IMR-90 (cell line): ENCODE data around the gene MINK1. TPM values are rescaled to one million over a fixed set of nuclear protein-coding genes. Genes with fewer than 3 reads are reported as not detected.

Source experiments
- ATAC-seq: fragments of 200-7000 bp; cut with Tn5 transposase; 2 replicates; pipeline ENCODE4 v1.9.1; 2020; ENCODE audit warnings: low read depth, mild to moderate bottlenecking, moderate library complexity
- BruUV-seq: library from RNA; stranded (reverse); fragments of 400-500 nt; replicated peaks from 2 replicates; lab custom pipeline; 2021; lab: Mats Ljungman, UMichigan
- CTCF ChIA-PET: fragments of 300-600 bp; formaldehyde crosslinking; extraction: SDS; loops from one replicate; lab custom pipeline; 2021; ENCODE audit warnings: antibody characterized with exemption; lab: Yijun Ruan, JAX
- POLR2A ChIA-PET: fragments of 300-600 bp; sonication (Branson Sonifier 250); formaldehyde crosslinking; loops from one replicate; lab custom pipeline; 2022; ENCODE audit warnings: antibody characterized with exemption; ENCODE audit not compliant: unreplicated experiment; lab: Charles Lee
- DNase-seq: peaks from one replicate; pipeline ENCODE4 v3.0.0; 2013
- H2AFZ ChIP-seq: replicated peaks from 2 replicates; pipeline ENCODE3; 2013; ENCODE audit warnings: low read length, mild to moderate bottlenecking; ENCODE audit not compliant: poor library complexity
- H2AK5ac ChIP-seq: 2 replicates; pipeline ENCODE4 v1.6.1; 2013; ENCODE audit warnings: low read depth, low read length, inconsistent platforms
- H2AK9ac ChIP-seq: replicated peaks from 2 replicates; pipeline ENCODE3; 2013; ENCODE audit warnings: mild to moderate bottlenecking, low read depth, low read length, moderate library complexity; ENCODE audit not compliant: poor library complexity
- H2BK120ac ChIP-seq: 2 replicates; pipeline ENCODE4 v1.6.1; 2013; ENCODE audit warnings: low read depth, low read length, inconsistent platforms
- H2BK15ac ChIP-seq: 3 replicates; pipeline ENCODE4 v1.6.1; 2013; ENCODE audit warnings: low read depth, low read length, inconsistent platforms
- H2BK20ac ChIP-seq: 2 replicates; pipeline ENCODE4 v1.6.1; 2013; ENCODE audit warnings: low read depth, mild to moderate bottlenecking, inconsistent platforms, low read length, moderate library complexity
- H2BK5ac ChIP-seq: 2 replicates; pipeline ENCODE4 v1.6.1; 2013; ENCODE audit warnings: mild to moderate bottlenecking, low read depth, low read length, inconsistent platforms; ENCODE audit not compliant: poor library complexity, severe bottlenecking
- H3K14ac ChIP-seq: replicated peaks from 2 replicates; pipeline ENCODE4 v1.6.1; 2013; ENCODE audit warnings: low read depth, low read length, inconsistent platforms
- H3K18ac ChIP-seq: 2 replicates; pipeline ENCODE4 v1.6.1; 2013; ENCODE audit warnings: low read depth, low read length, control low read depth
- H3K23ac ChIP-seq: 2 replicates; pipeline ENCODE4 v1.6.1; 2013; ENCODE audit warnings: low read depth, low read length, inconsistent platforms
- H3K27ac ChIP-seq: 2 replicates; pipeline ENCODE4 v1.5.1; 2013; ENCODE audit warnings: mild to moderate bottlenecking, control low read depth, low read length; ENCODE audit not compliant: insufficient read depth
- H3K27me3 ChIP-seq: 2 replicates; pipeline ENCODE4 v1.6.1; 2013; ENCODE audit warnings: low read length; ENCODE audit not compliant: control insufficient read depth, insufficient read depth
- H3K36me3 ChIP-seq: 2 replicates; pipeline ENCODE4 v1.6.1; 2013; ENCODE audit warnings: low read length, mixed read lengths; ENCODE audit not compliant: control insufficient read depth, insufficient read depth
- H3K4ac ChIP-seq: 2 replicates; pipeline ENCODE4 v1.6.1; 2013; ENCODE audit warnings: low read depth, low read length, inconsistent platforms
- H3K4me1 ChIP-seq: 2 replicates; pipeline ENCODE4 v1.6.1; 2013; ENCODE audit warnings: low read length, mixed read lengths; ENCODE audit not compliant: control insufficient read depth, insufficient read depth
- H3K4me2 ChIP-seq: 2 replicates; pipeline ENCODE4 v1.6.1; 2013; ENCODE audit warnings: low read depth, mild to moderate bottlenecking, control low read depth, low read length, moderate library complexity
- H3K4me3 ChIP-seq: 2 replicates; pipeline ENCODE4 v1.5.1; 2013; ENCODE audit warnings: low read depth, mild to moderate bottlenecking, control low read depth, low read length, moderate library complexity; ENCODE audit not compliant: insufficient read depth
- H3K56ac ChIP-seq: 2 replicates; pipeline ENCODE4 v1.6.1; 2013; ENCODE audit warnings: low read length, inconsistent platforms; ENCODE audit not compliant: insufficient read depth; ENCODE audit errors: extremely low read depth
- H3K79me1 ChIP-seq, 2 experiments: 2 replicates each; pipeline ENCODE4 v1.6.1; 2013; ENCODE audit warnings: low read length in 2 of 2, inconsistent platforms in 1 of 2, low read depth in 1 of 2
- H3K9ac ChIP-seq: 2 replicates; pipeline ENCODE4 v1.6.1; 2013; ENCODE audit warnings: low read depth, low read length, control low read depth
- H3K9me1 ChIP-seq: 2 replicates; pipeline ENCODE4 v1.6.1; 2013; ENCODE audit warnings: low read length, inconsistent platforms; ENCODE audit not compliant: insufficient read depth
- H3K9me3 ChIP-seq: 2 replicates; pipeline ENCODE4 v1.6.1; 2013; ENCODE audit warnings: low read length; ENCODE audit not compliant: control insufficient read depth, insufficient read depth
- H4K20me1 ChIP-seq: 2 replicates; pipeline ENCODE4 v1.6.1; 2013; ENCODE audit warnings: low read length, inconsistent platforms; ENCODE audit not compliant: insufficient read depth
- H4K5ac ChIP-seq: 2 replicates; pipeline ENCODE4 v1.6.1; 2013; ENCODE audit warnings: mild to moderate bottlenecking, low read depth, low read length, control low read depth
- H4K8ac ChIP-seq, 2 experiments: 2 replicates each; pipeline ENCODE4 v1.6.1; 2013; ENCODE audit warnings: low read depth in 2 of 2, low read length in 2 of 2, control low read depth in 1 of 2, inconsistent platforms in 1 of 2
- H4K91ac ChIP-seq: 2 replicates; pipeline ENCODE4 v1.6.1; 2013; ENCODE audit warnings: low read depth, low read length, inconsistent platforms; ENCODE audit not compliant: insufficient read depth
- BHLHE40 ChIP-seq: fragments of 150-350 bp; IDR thresholded peaks from 2 replicates; pipeline ENCODE4 v1.6.1; 2016; ENCODE audit warnings: mild to moderate bottlenecking, low read depth, low read length
- CHD1 ChIP-seq: IDR thresholded peaks from 2 replicates; pipeline ENCODE4 v1.6.1; 2012; ENCODE audit warnings: low read depth, low read length, improper control_type of control experiment
- CTCF ChIP-seq: conservative IDR thresholded peaks from 2 replicates; pipeline ENCODE4 v1.5.1; 2012; ENCODE audit warnings: mild to moderate bottlenecking, low read depth, low read length, improper control_type of control experiment
- MAZ ChIP-seq: IDR thresholded peaks from 2 replicates; pipeline ENCODE4 v1.6.1; 2012; ENCODE audit warnings: low read depth, mild to moderate bottlenecking, low read length, improper control_type of control experiment, moderate library complexity, borderline replicate concordance
- NFE2L2 ChIP-seq: fragments of 150-350 bp; IDR thresholded peaks from 2 replicates; pipeline ENCODE4 v1.6.1; 2016; ENCODE audit warnings: low read depth, mild to moderate bottlenecking, low read length
- POLR2A ChIP-seq: IDR thresholded peaks from 2 replicates; pipeline ENCODE4 v1.6.1; 2012; ENCODE audit warnings: mild to moderate bottlenecking, low read depth, low read length
- RCOR1 ChIP-seq: IDR thresholded peaks from 2 replicates; pipeline ENCODE4 v1.6.1; 2012; ENCODE audit warnings: mild to moderate bottlenecking, low read length, improper control_type of control experiment; ENCODE audit not compliant: insufficient replicate concordance
- WGBS, 2 experiments: methylation state at CpG; one replicate each; pipeline versions ENCODE4 v1.1.5 to v1.1.7; 2013; ENCODE audit warnings: missing lambda C conversion rate in 2 of 2; ENCODE audit not compliant: insufficient read length in 1 of 2; ENCODE audit errors: extremely low coverage in 2 of 2; 5-methylcytosine and 5-hydroxymethylcytosine counted together
- dilution Hi-C: fragments of 300-500 bp; cut with HindIII; formaldehyde crosslinking; loops from one replicate; pipeline ENCODE4 v1.14.3; 2018; ENCODE audit warnings: low sequenced_read_pairs; ENCODE audit not compliant: unreplicated experiment
- in situ Hi-C: fragments of 300-500 bp; cut with MboI; formaldehyde crosslinking; loops from 3 replicates; pipeline ENCODE4 v1.14.3; 2019; ENCODE audit warnings: low sequenced_read_pairs, inconsistent platforms, mixed read lengths
- intact Hi-C: fragments of 100-400 bp; cut with micrococcal nuclease; formaldehyde crosslinking; loops from 2 replicates; pipeline ENCODE4 v1.10.0; 2022
- polyA plus RNA-seq, 3 experiments: library from polyadenylated mRNA; depleted of rRNA; stranded (reverse); fragments of >200 nt; gene quantifications; 2 replicates each; pipeline ENCODE4 v1.2.3, GENCODE V29; 2012; ENCODE audit warnings: low replicate concordance in 1 of 3
- total RNA-seq: library from RNA; depleted of rRNA; stranded (reverse); fragments of >200 nt; gene quantifications from 2 replicates; pipeline ENCODE4 v1.2.3, GENCODE V29; 2012

The MINK1 gene
- total and polyA plus RNA-seq, 2 of the 4 experiments (the other 2 are of a cell fraction), result 12.2 to 40.9 TPM

GRCh38 chr17:4860651-4861050 is 27.5 kb downstream of the MINK1 start:
- dilution Hi-C loops (no loop called here), in situ Hi-C loops (no loop called here), intact Hi-C loops (no loop called here)
- DNase-seq (no peak), ATAC-seq (no peak)
- no peak overlapping the region for H2AFZ ChIP-seq
- no peaks in the 10 kb centered on the region for H3K9me3 ChIP-seq
- H3K23ac ChIP-seq, result no peak overlapping the region
- H2BK15ac ChIP-seq, result no peak overlapping the region
- H3K27me3 ChIP-seq, result no peaks in the 10 kb centered on the region
- no peak overlapping the region for H2AK9ac ChIP-seq
- no peak overlapping the region for H4K5ac ChIP-seq
- TF ChIP-seq CHD1, result no peak
- TF ChIP-seq CTCF, result no peak
- no peak for TF ChIP-seq BHLHE40
- no peak for TF ChIP-seq RCOR1
- no peak for TF ChIP-seq MAZ
- no peak for TF ChIP-seq NFE2L2
- no peak for TF ChIP-seq POLR2A
- H2BK120ac ChIP-seq, result no peak overlapping the region
- H4K91ac ChIP-seq, result no peak overlapping the region
- H3K79me1 ChIP-seq, result peaks cover 10 to 66% of the 10 kb centered on the region in 2 experiments
- H3K9ac ChIP-seq, result no peak overlapping the region
- peaks cover 19% of the 10 kb centered on the region; the same call in 1 of the 2 replicates for H3K9me1 ChIP-seq
- ChIA-PET CTCF (interaction anchor here (0.8 kb wide), 1 partner anchor 602 kb away, joined by 3 read pairs; no protein-coding TSS in a partner anchor), POLR2A (no interaction called here)
- no peak overlapping the region for H4K8ac ChIP-seq
- H3K4me3 ChIP-seq, result no peak overlapping the region
- no peak overlapping the region for H3K14ac ChIP-seq
- no peak overlapping the region for H3K4me2 ChIP-seq
- no peak overlapping the region for H2BK20ac ChIP-seq
- BruUV-seq, result no TSS peak
- H3K36me3 ChIP-seq, result peaks cover 3% of the 10 kb centered on the region; the same call in 1 of the 2 replicates
- H2AK5ac ChIP-seq, result no peak overlapping the region
- H3K56ac ChIP-seq, result no peak overlapping the region
- peaks cover 29% of the 10 kb centered on the region for H4K20me1 ChIP-seq
- H3K4me1 ChIP-seq, result peaks cover 10% of the 10 kb centered on the region; the same call in 1 of the 2 replicates
- H3K4ac ChIP-seq, result no peak overlapping the region
- 92% methylated on average over 9 of the region's 9 CpGs; no CpG with 5 or more reads in 1 of the 2 experiments for WGBS, 2 experiments
- no peak overlapping the region for H3K27ac ChIP-seq
- H3K18ac ChIP-seq, result no peak overlapping the region
- H2BK5ac ChIP-seq, result no peak overlapping the region
